ENCODE data around the gene WDR75. TPM values are rescaled to one million over a fixed set of nuclear protein-coding genes. Genes with fewer than 3 reads are reported as not detected.

WDR75 gene
- total RNA-seq, 1 experiment from 2014 or later = 70.2 TPM

GRCh38 chr2:189504238-189504637 is 63.0 kb downstream of the WDR75 start:
- H3K79me2 ChIP-seq (ENCODE audit: insufficient read depth, low read length) = no peaks in the 10 kb centered on the region
- intact Hi-C loops (cut with micrococcal nuclease) = no loop called here
- peaks cover 0 to 8% of the 10 kb centered on the region in 2 experiments; a peak in 2 of 4 replicates for H3K4me1 ChIP-seq (ENCODE audit: control insufficient read depth in 1 of 2, insufficient read depth in 2 of 2, low read length in 2 of 2)
- no peak overlapping the region for H3K9ac ChIP-seq (ENCODE audit: low read length)
- no peak overlapping the region for H3K4me2 ChIP-seq (ENCODE audit: low read length)
- no peak overlapping the region for H3K4me3 ChIP-seq (replicated peaks in 1 of 2; ENCODE audit: low read depth in 1 of 2, low read length in 2 of 2)
- POLR2A ChIA-PET = no interaction called here
- no peak overlapping the region for H3K27ac ChIP-seq (ENCODE audit: low read depth, low read length)
- no TSS peak for BruUV-seq (replicated peaks)
- TF ChIP-seq FOSL1 (IDR thresholded peaks at IDR 0.05; ENCODE audit: low read depth) = no peak
- no peak for TF ChIP-seq EZH2 (IDR thresholded peaks at IDR 0.05)
- no peak for TF ChIP-seq POLR2AphosphoS5 (IDR thresholded peaks at IDR 0.05; ENCODE audit: low read depth, low read length)
- TF ChIP-seq CBX3 (IDR thresholded peaks at IDR 0.05; ENCODE audit: low read depth) = no peak
- no peak for TF ChIP-seq ZBTB33 (IDR thresholded peaks at IDR 0.05; ENCODE audit: extremely low read depth, insufficient replicate concordance, low read length)
- TF ChIP-seq ATF3 (IDR thresholded peaks at IDR 0.05) = no peak
- TF ChIP-seq EGR1 (IDR thresholded peaks at IDR 0.05; ENCODE audit: low read depth) = no peak
- TF ChIP-seq RAD21 (IDR thresholded peaks at IDR 0.05; ENCODE audit: low read depth) = no peak
- no peak for TF ChIP-seq POLR2A (IDR thresholded peaks at IDR 0.05; ENCODE audit: borderline replicate concordance, extremely low read depth, insufficient read depth, insufficient read length)
- no peak for TF ChIP-seq EZH2phosphoT487 (IDR thresholded peaks at IDR 0.05; ENCODE audit: borderline replicate concordance)
- TF ChIP-seq SP1 (IDR thresholded peaks at IDR 0.05; ENCODE audit: low read depth) = no peak
- TF ChIP-seq REST (IDR thresholded peaks at IDR 0.05; ENCODE audit: low read depth) = no peak
- no peak for TF ChIP-seq YY1 (IDR thresholded peaks at IDR 0.05; ENCODE audit: extremely low read depth, insufficient replicate concordance, low read depth, low read length)
- TF ChIP-seq CEBPB (IDR thresholded peaks at IDR 0.05; ENCODE audit: low read depth) = no peak
- no peak for TF ChIP-seq ZNF274 (IDR thresholded peaks at IDR 0.05; ENCODE audit: low read depth, low read length)
- no peak for TF ChIP-seq ELF1 (IDR thresholded peaks at IDR 0.05; ENCODE audit: borderline replicate concordance, low read depth)
- TF ChIP-seq ZFX (IDR thresholded peaks at IDR 0.05) = no peak
- no peak for TF ChIP-seq MAX (IDR thresholded peaks at IDR 0.05)
- no peak for TF ChIP-seq TCF7L2 (IDR thresholded peaks at IDR 0.05; ENCODE audit: borderline replicate concordance, extremely low read depth, insufficient read depth, insufficient read length)
- no peak for TF ChIP-seq SRF (IDR thresholded peaks at IDR 0.05; ENCODE audit: low read depth)
- ATAC-seq (no peak), DNase-seq (ENCODE audit: low read depth, low spot score) (no peak)
- RAD21 ChIA-PET (ENCODE audit: low non-redundant PET in 1 of 2, low total read pairs in 2 of 2, uncharacterized antibody in 2 of 2, unreplicated experiment in 2 of 2) = no interaction called here
- H3K27me3 ChIP-seq (ENCODE audit: insufficient read depth, low read length) = no peaks in the 10 kb centered on the region
- no peaks in the 10 kb centered on the region for H3K9me3 ChIP-seq (ENCODE audit: control insufficient read depth in 1 of 2, insufficient read depth in 1 of 2, low read depth in 1 of 2, low read length in 2 of 2)
- H3K9me2 ChIP-seq (ENCODE audit: insufficient read depth) = no peaks in the 10 kb centered on the region
- no peak overlapping the region for H2AFZ ChIP-seq (ENCODE audit: low read depth, low read length, poor library complexity, severe bottlenecking)
- no peaks in the 10 kb centered on the region for H3K36me3 ChIP-seq (ENCODE audit: control insufficient read depth in 1 of 2, insufficient read depth in 2 of 2, low read length in 2 of 2)
- H4K20me1 ChIP-seq (ENCODE audit: insufficient read depth) = no peaks in the 10 kb centered on the region
- CTCF ChIA-PET = interaction anchor here (1.4 kb wide), 1 partner anchor 10 kb away, joined by 3 read pairs; no protein-coding TSS in a partner anchor
